GM10266 (cell line): ENCODE measurements around the gene SLC66A2.
"Not testable (repeated sequence)": the region's sequence is repeated elsewhere in the genome, so short reads cannot be mapped to it uniquely, and the experiment has no call there.

Source experiments
- DNase-seq: peaks from one replicate; pipeline ENCODE4 v3.0.0; 2012; ENCODE audit errors: extremely low spot score
- TF ChIP-seq, protein P1 (sequence below): IDR thresholded peaks from 2 replicates; pipeline ENCODE4 v1.5.1; 2012; ENCODE audit warnings: mild to moderate bottlenecking, low read depth; ENCODE audit not compliant: control insufficient read depth, insufficient read depth; ENCODE audit errors: missing control alignments

SLC66A2 gene

GRCh38 chr18:79879566-79879965, 71.9 kb downstream of the SLC66A2 start:
- TF ChIP-seq, protein P1, sequence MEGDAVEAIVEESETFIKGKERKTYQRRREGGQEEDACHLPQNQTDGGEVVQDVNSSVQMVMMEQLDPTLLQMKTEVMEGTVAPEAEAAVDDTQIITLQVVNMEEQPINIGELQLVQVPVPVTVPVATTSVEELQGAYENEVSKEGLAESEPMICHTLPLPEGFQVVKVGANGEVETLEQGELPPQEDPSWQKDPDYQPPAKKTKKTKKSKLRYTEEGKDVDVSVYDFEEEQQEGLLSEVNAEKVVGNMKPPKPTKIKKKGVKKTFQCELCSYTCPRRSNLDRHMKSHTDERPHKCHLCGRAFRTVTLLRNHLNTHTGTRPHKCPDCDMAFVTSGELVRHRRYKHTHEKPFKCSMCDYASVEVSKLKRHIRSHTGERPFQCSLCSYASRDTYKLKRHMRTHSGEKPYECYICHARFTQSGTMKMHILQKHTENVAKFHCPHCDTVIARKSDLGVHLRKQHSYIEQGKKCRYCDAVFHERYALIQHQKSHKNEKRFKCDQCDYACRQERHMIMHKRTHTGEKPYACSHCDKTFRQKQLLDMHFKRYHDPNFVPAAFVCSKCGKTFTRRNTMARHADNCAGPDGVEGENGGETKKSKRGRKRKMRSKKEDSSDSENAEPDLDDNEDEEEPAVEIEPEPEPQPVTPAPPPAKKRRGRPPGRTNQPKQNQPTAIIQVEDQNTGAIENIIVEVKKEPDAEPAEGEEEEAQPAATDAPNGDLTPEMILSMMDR, result no peak
- no peak for DNase-seq

DNA sequence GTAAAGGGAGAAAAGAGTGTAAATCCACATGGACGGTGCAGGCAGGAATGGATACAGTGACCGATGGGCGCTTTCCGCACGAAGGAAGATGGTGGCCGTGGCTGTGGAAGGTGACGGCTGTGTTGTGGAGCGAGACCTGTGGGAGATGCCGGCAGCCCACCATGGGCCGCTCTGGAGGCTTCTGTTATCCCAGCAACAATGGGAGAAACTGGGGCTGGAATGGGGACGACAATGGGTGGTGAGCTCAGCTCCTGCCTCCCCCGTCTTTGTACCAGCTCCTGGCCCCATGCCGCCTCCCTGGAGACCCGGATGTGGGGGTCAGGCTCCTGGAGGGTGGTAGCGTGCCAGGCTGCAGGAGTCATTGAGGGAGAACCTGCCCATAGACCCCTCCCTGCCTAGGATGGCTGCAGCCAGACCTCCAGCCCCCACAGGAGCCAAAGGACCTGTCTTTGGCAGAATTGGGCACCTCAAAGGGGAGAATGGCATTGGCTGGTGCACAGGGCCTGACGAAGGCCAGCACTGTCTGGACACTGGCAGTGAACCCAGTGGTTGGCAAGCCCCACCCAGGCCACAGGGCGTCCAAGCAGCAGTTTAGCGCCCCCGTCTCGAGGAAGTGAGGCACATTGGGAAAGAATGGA, 72.6 kb downstream of the SLC66A2 start:
- DNase-seq, result no peak
- TF ChIP-seq, protein P1, result no peak

- DNase-seq, result not testable (repeated sequence)
Measured at GRCh38 chr18:79878246-79878645, 73.2 kb downstream of the SLC66A2 start.

- no peak for DNase-seq
- TF ChIP-seq, protein P1, result no peak
Measured at GRCh38 chr18:79877163-79878091, 74.0 kb downstream of the SLC66A2 start.

DNA sequence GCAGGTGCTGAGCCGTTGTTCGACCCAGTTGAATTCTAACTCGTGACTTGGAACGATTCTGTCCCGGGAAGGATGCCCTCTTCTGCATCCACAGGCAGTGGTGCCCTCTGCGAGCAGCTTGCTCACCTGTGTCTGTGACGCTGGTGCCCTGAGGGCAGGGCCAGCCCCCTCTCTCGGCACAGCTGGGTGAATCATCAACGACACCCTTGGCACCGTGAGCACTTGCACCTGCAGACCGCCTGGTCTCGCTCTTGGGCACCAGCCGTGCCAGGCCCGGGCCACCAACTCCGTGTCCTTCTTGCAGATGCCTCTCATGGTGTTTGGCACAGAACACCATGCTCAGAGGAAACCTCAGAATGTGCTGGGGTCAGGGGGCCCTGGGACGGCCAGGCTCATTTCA, 75.0 kb downstream of the SLC66A2 start:
- DNase-seq, result no peak
- TF ChIP-seq, protein P1, result no peak

DNA sequence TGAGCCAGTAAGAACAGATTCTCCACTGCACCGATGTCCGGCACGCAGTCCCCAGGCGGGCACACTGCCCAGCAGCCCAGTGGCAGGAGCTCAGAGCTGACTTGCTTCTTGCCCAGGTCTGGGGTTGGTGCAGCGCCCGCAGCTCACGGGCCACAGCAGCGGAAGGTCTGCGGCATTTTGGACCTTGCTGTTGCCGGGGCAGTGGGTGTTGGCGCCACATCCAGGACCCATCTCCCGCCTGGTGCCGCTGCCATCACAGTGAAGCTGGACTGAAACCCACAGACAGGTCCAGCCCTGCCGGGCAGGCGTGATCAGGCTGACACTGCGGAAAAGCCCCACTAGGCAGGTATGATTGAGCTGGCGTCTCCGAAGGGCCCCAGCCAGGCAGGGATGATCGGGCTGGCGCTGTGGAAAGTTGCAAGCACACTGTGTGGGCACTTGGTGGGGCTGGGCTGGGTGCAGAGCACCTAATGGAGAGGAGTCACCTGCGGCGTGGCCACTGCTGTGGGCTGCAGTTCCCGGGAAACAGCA, 75.5 kb downstream of the SLC66A2 start:
- TF ChIP-seq, protein P1, result no peak
- no peak for DNase-seq

GRCh38 chr18:79875531-79875919, 75.9 kb downstream of the SLC66A2 start:
- TF ChIP-seq, protein P1, result no peak
- no peak for DNase-seq
